Fibroblast of pulmonary artery (primary cell): Measurements from ENCODE around the gene EFNA2.

ENCODE experiments used
- DNase-seq: peaks from one replicate; pipeline ENCODE4 v3.0.0-alpha.2; 2010; ENCODE audit warnings: low read depth
- H3K4me3 ChIP-seq: replicated peaks from 2 replicates; pipeline ENCODE4 v1.5.1; 2011; ENCODE audit warnings: low read depth, mild to moderate bottlenecking, control low read depth, low read length, moderate library complexity
- CTCF ChIP-seq: IDR thresholded peaks from 2 replicates; pipeline ENCODE4 v1.5.1; 2011; ENCODE audit warnings: mild to moderate bottlenecking, control low read depth, low read length, inconsistent platforms; ENCODE audit errors: missing control alignments

EFNA2 gene

GRCh38 chr19:1279782-1280341 lies 5.8 kb upstream of the EFNA2 start:
- no peak overlapping the region for H3K4me3 ChIP-seq
- DNase-seq = peak; percentile 87
- TF ChIP-seq CTCF = peak; percentile 96

- no peak for TF ChIP-seq CTCF
- no peak for DNase-seq
- H3K4me3 ChIP-seq = no peak overlapping the region
These were observed 4.8 kb upstream of the EFNA2 start for GRCh38 chr19:1280636-1281568.

- no peak for TF ChIP-seq CTCF
- no peak overlapping the region for H3K4me3 ChIP-seq
- DNase-seq = no peak
These were observed 3.9 kb upstream of the EFNA2 start for GRCh38 chr19:1281569-1282287.

GRCh38 chr19:1282588-1283206 lies 3.0 kb upstream of the EFNA2 start:
- H3K4me3 ChIP-seq = no peak overlapping the region
- no peak for TF ChIP-seq CTCF
- no peak for DNase-seq

GRCh38 chr19:1283207-1283916 lies 2.3 kb upstream of the EFNA2 start:
- TF ChIP-seq CTCF = no peak
- DNase-seq = no peak

GRCh38 chr19:1283917-1284292 lies 1.8 kb upstream of the EFNA2 start:
- no peak overlapping the region for H3K4me3 ChIP-seq
- no peak for DNase-seq
- TF ChIP-seq CTCF = no peak

More at GRCh38 chr19:1283207-1283916, 2.3 kb upstream of the EFNA2 start:
- no peak overlapping the region for H3K4me3 ChIP-seq
